Activated T-cell treated with anti-CD3 and anti-CD28 coated beads, Interleukin-2, amount 50 U/mL, for 4 hours (primary cell): ENCODE data around the gene HOXD8. TPM values are rescaled to one million over a fixed set of nuclear protein-coding genes. Genes with fewer than 3 reads are reported as not detected.

Experiments used
- ATAC-seq, 2 donors: fragments of 200-7000 bp; cut with Tn5 transposase; one replicate each; pipeline ENCODE4 v1.10.0; 2021
- DNase-seq: peaks from one replicate; pipeline ENCODE4 v3.0.0-alpha.2; 2020
- H3K27me3 Mint-ChIP-seq: one replicate; pipeline ENCODE4 v1.8.0; 2021; ENCODE audit warnings: low read depth, mixed read lengths
- H3K36me3 Mint-ChIP-seq: one replicate; pipeline ENCODE4 v1.8.0; 2022; ENCODE audit warnings: mixed read lengths; ENCODE audit not compliant: insufficient read depth
- H3K4me1 Mint-ChIP-seq: one replicate; pipeline ENCODE4 v1.8.0; 2021; ENCODE audit warnings: low read depth, mixed read lengths
- H3K4me3 Mint-ChIP-seq: one replicate; pipeline ENCODE4 v1.8.0; 2021; ENCODE audit warnings: mild to moderate bottlenecking, moderate library complexity, mixed read lengths
- H3K9me3 Mint-ChIP-seq: one replicate; pipeline ENCODE4 v1.8.0; 2021; ENCODE audit warnings: mixed read lengths
- total RNA-seq, 3 donors: library from RNA; stranded (reverse); gene quantifications; one replicate each; pipeline ENCODE4 v1.2.1, GENCODE V29; 2021

HOXD8 gene
- total RNA-seq, 3 donors from 2014 or later: 0.11 TPM; not detected in 2

- DNase-seq: no peak
- peaks cover 7% of the 10 kb centered on the region for H3K4me1 Mint-ChIP-seq
- no peak for ATAC-seq
- H3K9me3 Mint-ChIP-seq: no peaks in the 10 kb centered on the region
- no peaks in the 10 kb centered on the region for H3K36me3 Mint-ChIP-seq
- H3K4me3 Mint-ChIP-seq: no peak overlapping the region
- H3K27me3 Mint-ChIP-seq: peaks cover 92% of the 10 kb centered on the region
Observed at GRCh38 chr2:176145085-176145969, 15.8 kb downstream of the HOXD8 start.

- H3K36me3 Mint-ChIP-seq: no peaks in the 10 kb centered on the region
- DNase-seq: no peak
- peaks cover 5% of the 10 kb centered on the region for H3K4me1 Mint-ChIP-seq
- H3K4me3 Mint-ChIP-seq: no peak overlapping the region
- peaks cover 93% of the 10 kb centered on the region for H3K27me3 Mint-ChIP-seq
- ATAC-seq: no peak
- H3K9me3 Mint-ChIP-seq: no peaks in the 10 kb centered on the region
Observed at GRCh38 chr2:176146101-176146500, 16.6 kb downstream of the HOXD8 start.

GRCh38 chr2:176146645-176147044, 17.1 kb downstream of the HOXD8 start:
- no peak for ATAC-seq
- no peak for DNase-seq
- H3K4me3 Mint-ChIP-seq: no peak overlapping the region
- peaks cover 92% of the 10 kb centered on the region for H3K27me3 Mint-ChIP-seq
- no peaks in the 10 kb centered on the region for H3K9me3 Mint-ChIP-seq
- peaks cover 2% of the 10 kb centered on the region for H3K4me1 Mint-ChIP-seq
- H3K36me3 Mint-ChIP-seq: no peaks in the 10 kb centered on the region

GRCh38 chr2:176147210-176147799, 17.8 kb downstream of the HOXD8 start:
- peaks cover 2% of the 10 kb centered on the region for H3K4me1 Mint-ChIP-seq

GRCh38 chr2:176147800-176148496, 18.4 kb downstream of the HOXD8 start:
- Mint-ChIP-seq H3K4me3 (no peak overlapping the region), H3K36me3 (no peaks in the 10 kb centered on the region), H3K4me1 (peaks cover 2% of the 10 kb centered on the region), H3K9me3 (no peaks in the 10 kb centered on the region), H3K27me3 (peaks cover 88% of the 10 kb centered on the region)
- DNase-seq (no peak), ATAC-seq (no peak)

More at GRCh38 chr2:176147210-176147799, 17.8 kb downstream of the HOXD8 start:
- Mint-ChIP-seq H3K27me3 (peaks cover 89% of the 10 kb centered on the region), H3K36me3 (no peaks in the 10 kb centered on the region), H3K4me3 (no peak overlapping the region), H3K9me3 (no peaks in the 10 kb centered on the region)
- ATAC-seq: no peak
- DNase-seq: no peak

- Mint-ChIP-seq H3K9me3 (no peaks in the 10 kb centered on the region), H3K4me1 (peaks cover 2% of the 10 kb centered on the region), H3K4me3 (no peak overlapping the region), H3K36me3 (no peaks in the 10 kb centered on the region), H3K27me3 (peaks cover 87% of the 10 kb centered on the region)
- DNase-seq: no peak
- ATAC-seq: no peak
Observed at GRCh38 chr2:176148751-176149421, 19.4 kb downstream of the HOXD8 start.

GRCh38 chr2:176149481-176149938, 20.0 kb downstream of the HOXD8 start:
- no peaks in the 10 kb centered on the region for H3K9me3 Mint-ChIP-seq
- no peak for DNase-seq
- H3K36me3 Mint-ChIP-seq: no peaks in the 10 kb centered on the region
- ATAC-seq: no peak
- no peak overlapping the region for H3K4me3 Mint-ChIP-seq
- peaks cover 89% of the 10 kb centered on the region for H3K27me3 Mint-ChIP-seq
- H3K4me1 Mint-ChIP-seq: peaks cover 2% of the 10 kb centered on the region

- H3K27me3 Mint-ChIP-seq: peaks cover 88% of the 10 kb centered on the region
- DNase-seq (no peak), ATAC-seq (no peak)
- H3K4me3 Mint-ChIP-seq: no peak overlapping the region
- H3K36me3 Mint-ChIP-seq: no peaks in the 10 kb centered on the region
- no peaks in the 10 kb centered on the region for H3K9me3 Mint-ChIP-seq
- H3K4me1 Mint-ChIP-seq: peaks cover 2% of the 10 kb centered on the region
Observed at GRCh38 chr2:176149939-176150583, 20.6 kb downstream of the HOXD8 start.

GRCh38 chr2:176150584-176151441, 21.3 kb downstream of the HOXD8 start:
- Mint-ChIP-seq H3K4me3 (no peak overlapping the region), H3K4me1 (peaks cover 2% of the 10 kb centered on the region), H3K27me3 (peaks cover 88% of the 10 kb centered on the region), H3K9me3 (no peaks in the 10 kb centered on the region), H3K36me3 (no peaks in the 10 kb centered on the region)
- DNase-seq: no peak
- ATAC-seq: no peak

GRCh38 chr2:176151442-176152287, 22.2 kb downstream of the HOXD8 start, which contains the start of gene HOXD4:
TSS of gene HOXD4 (plus strand) at chr2:176151550. CDS start at chr2:176151634, 84 bp downstream.
- H3K4me1 Mint-ChIP-seq: peaks cover 3% of the 10 kb centered on the region
- H3K4me3 Mint-ChIP-seq: no peak within 1 kb of the TSS
- ATAC-seq (peak in 1 of 2 donors; percentile 28), DNase-seq (no peak)
- H3K27me3 Mint-ChIP-seq: peaks cover 87% of the 10 kb centered on the region
- H3K36me3 Mint-ChIP-seq: no peaks in the 10 kb centered on the region
- no peaks in the 10 kb centered on the region for H3K9me3 Mint-ChIP-seq

GRCh38 chr2:176152350-176153181, 23.1 kb downstream of the HOXD8 start:
- DNase-seq (no peak), ATAC-seq (no peak)
- Mint-ChIP-seq H3K4me3 (no peak overlapping the region), H3K27me3 (peaks cover 83% of the 10 kb centered on the region), H3K9me3 (no peaks in the 10 kb centered on the region), H3K36me3 (no peaks in the 10 kb centered on the region), H3K4me1 (peaks cover 6% of the 10 kb centered on the region)
